HepG2 (cell line): ENCODE results near the gene OR2C1. TPM values are rescaled to one million over a fixed set of nuclear protein-coding genes. Genes with fewer than 3 reads are reported as not detected.

Source experiments
- ATM ChIP-seq: fragments of 450-650 bp; IDR thresholded peaks from 2 replicates; pipeline ENCODE4 v1.7.1; 2017; ENCODE audit warnings: mild to moderate bottlenecking, borderline replicate concordance
- CCDC6 ChIP-seq: sonication (generic); formaldehyde crosslinking; IDR thresholded peaks from 2 replicates; pipeline ENCODE4 v1.8.1; 2022; ENCODE audit warnings: mild to moderate bottlenecking, missing genetic modification reagents, moderate library complexity
- FOXP4 ChIP-seq: sonication (generic); formaldehyde crosslinking; IDR thresholded peaks from 2 replicates; pipeline ENCODE4 v1.4.0; 2020; ENCODE audit warnings: missing genetic modification reagents
- GABPB1 ChIP-seq: IDR thresholded peaks from 2 replicates; pipeline ENCODE4 v1.6.1; 2016; ENCODE audit warnings: mild to moderate bottlenecking, missing genetic modification reagents, moderate library complexity, missing compliant biosample characterization
- GZF1 ChIP-seq: sonication (generic); formaldehyde crosslinking; IDR thresholded peaks from 2 replicates; pipeline ENCODE4 v1.5.1; 2020; ENCODE audit warnings: mild to moderate bottlenecking, missing genetic modification reagents
- ISL2 ChIP-seq: sonication (generic); formaldehyde crosslinking; IDR thresholded peaks from 2 replicates; pipeline ENCODE4 v1.5.0; 2020; ENCODE audit warnings: missing genetic modification reagents
- KAT2B ChIP-seq: fragments of 150-350 bp; IDR thresholded peaks from 2 replicates; pipeline ENCODE4 v1.6.1; 2014; ENCODE audit warnings: low read depth, low read length, borderline replicate concordance
- KLF13 ChIP-seq: sonication (generic); formaldehyde crosslinking; IDR thresholded peaks from 2 replicates; pipeline ENCODE4 v1.4.0; 2020; ENCODE audit warnings: mild to moderate bottlenecking, missing genetic modification reagents
- MIXL1 ChIP-seq: IDR thresholded peaks from 2 replicates; pipeline ENCODE4 v1.6.1; 2016
- MXI1 ChIP-seq: IDR thresholded peaks from 3 replicates; pipeline ENCODE4 v1.6.1; 2012; ENCODE audit warnings: low read depth, low read length, inconsistent platforms, borderline replicate concordance
- RELA ChIP-seq: sonication (generic); formaldehyde crosslinking; IDR thresholded peaks from 2 replicates; pipeline ENCODE4 v1.4.0; 2020; ENCODE audit warnings: missing genetic modification reagents
- SRSF1 ChIP-seq: fragments of 200-400 bp; formaldehyde crosslinking; optimal IDR thresholded peaks from 2 replicates; pipeline ENCODE3; 2017; ENCODE audit warnings: mild to moderate bottlenecking, low read depth, low read length, moderate library complexity
- TAF1 ChIP-seq: sonication (generic); formaldehyde crosslinking; IDR thresholded peaks from 2 replicates; pipeline ENCODE4 v1.4.0; 2020; ENCODE audit warnings: missing genetic modification reagents
- TBX3 ChIP-seq: fragments of 450-650 bp; IDR thresholded peaks from 2 replicates; pipeline ENCODE4 v1.6.1; 2017; ENCODE audit warnings: antibody characterized with exemption, mild to moderate bottlenecking, inconsistent platforms, borderline replicate concordance
- THRA ChIP-seq: sonication (generic); formaldehyde crosslinking; IDR thresholded peaks from 2 replicates; pipeline ENCODE4 v1.4.0; 2020; ENCODE audit warnings: missing genetic modification reagents, borderline replicate concordance
- ZBTB20 ChIP-seq: sonication (generic); formaldehyde crosslinking; IDR thresholded peaks from 2 replicates; pipeline ENCODE4 v1.8.1; 2023; ENCODE audit warnings: missing genetic modification reagents, low read depth, mild to moderate bottlenecking, borderline replicate concordance
- ZC3H13 ChIP-seq: sonication (generic); formaldehyde crosslinking; IDR thresholded peaks from 2 replicates; pipeline ENCODE4 v1.8.1; 2023; ENCODE audit warnings: mild to moderate bottlenecking, missing genetic modification reagents, moderate library complexity
- ZNF800 ChIP-seq: sonication (generic); formaldehyde crosslinking; IDR thresholded peaks from 2 replicates; pipeline ENCODE4 v1.4.0; 2020; ENCODE audit warnings: missing genetic modification reagents
- ZSCAN21 ChIP-seq: sonication (generic); formaldehyde crosslinking; IDR thresholded peaks from 2 replicates; pipeline ENCODE4 v1.8.0; 2022; ENCODE audit warnings: mild to moderate bottlenecking, missing genetic modification reagents, moderate library complexity, borderline replicate concordance
- polyA plus RNA-seq, 8 experiments: library from polyadenylated mRNA; depleted of rRNA in 3 of 8; stranded (reverse) in 7 of 8; unstranded in 1 of 8; fragments of >200 nt; fragmentation: Illumina TruSeq in 4 of 8; extraction: Trizol in 4 of 8; gene quantifications; 2 replicates each; pipeline versions ENCODE4 v1.2.1 to v1.2.3, GENCODE V29; 2011 to 2016; ENCODE audit warnings: low read depth in 4 of 8, missing spikeins in 1 of 8, mixed read lengths in 1 of 8; ENCODE audit not compliant: insufficient read depth in 1 of 8
- total RNA-seq, 5 experiments: library from RNA; depleted of rRNA; stranded (reverse); fragments of >200 nt; fragmentation: Illumina TruSeq; extraction: Trizol; gene quantifications; 2 replicates each; pipeline ENCODE4 v1.2.3, GENCODE V29; 2016; ENCODE audit warnings: low read depth in 1 of 5
- TF ChIP-seq, protein P1 (sequence below), 2 experiments: sonication (generic) in 1 of 2; formaldehyde crosslinking in 1 of 2; IDR thresholded peaks; 2 replicates each; pipeline versions ENCODE4 v1.5.1 to v1.6.1; 2011 to 2020; ENCODE audit warnings: borderline replicate concordance in 1 of 2, low read depth in 1 of 2, low read length in 1 of 2, mild to moderate bottlenecking in 1 of 2, missing genetic modification reagents in 1 of 2, moderate library complexity in 1 of 2

Gene OR2C1
- total and polyA plus RNA-seq, 2 of the 13 experiments (the other 11 are each of a cell fraction or from before 2014, with no cell fraction given) = not detected

DNA sequence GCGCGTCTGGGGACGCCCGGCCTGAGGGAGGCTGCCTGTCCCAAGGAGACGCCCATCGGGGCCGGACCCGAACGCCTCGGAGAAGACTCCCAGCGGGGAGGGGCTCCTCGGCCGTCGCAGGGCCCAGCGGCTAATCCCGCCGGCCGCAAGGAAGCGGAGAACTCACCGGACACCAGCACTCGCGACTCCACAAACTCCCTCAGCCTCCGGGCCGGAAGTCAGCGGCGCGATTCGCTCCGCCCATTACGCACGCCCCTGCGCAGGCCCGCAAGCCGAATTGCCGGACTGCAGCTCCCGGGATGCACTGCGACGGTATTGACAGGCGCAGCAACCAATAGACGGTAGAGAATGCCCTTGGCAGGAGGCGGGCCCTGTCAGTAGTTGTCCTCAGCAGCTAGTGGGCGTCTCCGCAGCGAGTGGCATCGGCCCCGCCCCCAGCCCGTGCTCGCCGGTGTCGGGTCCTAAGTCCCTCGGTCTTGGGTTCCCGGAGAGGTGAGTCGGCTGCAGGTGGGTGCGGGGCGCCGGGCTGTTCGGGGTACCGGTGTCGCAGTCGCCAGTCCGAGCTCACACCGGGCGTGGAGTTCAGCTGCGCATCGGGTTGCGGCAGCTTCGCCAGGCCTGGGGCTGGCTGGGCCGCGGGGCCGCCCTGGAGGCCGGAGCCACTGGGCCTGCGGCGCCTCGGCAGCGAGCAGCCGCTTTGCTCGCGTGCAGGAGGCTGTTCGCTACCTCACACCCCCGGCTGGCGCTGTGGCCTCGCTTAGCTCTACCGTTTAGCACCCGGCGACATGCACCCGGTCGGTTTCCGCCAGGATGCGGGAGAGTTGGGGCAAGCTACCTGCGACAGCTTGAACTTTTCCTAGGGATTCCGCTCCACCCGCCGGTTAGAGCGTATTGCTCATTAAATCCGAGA, 45.3 kb downstream of the OR2C1 start, which contains the start of the genes ZNF174 and ZSCAN32 (continued):
- no peak; the same call in none of the 2 replicates for TF ChIP-seq THRA
- no peak; the same call in 1 of the 2 replicates for TF ChIP-seq RELA (CRISPR knock-in tag)
- TF ChIP-seq FOXP4 = peak; percentile 34; the same call in 1 of the 2 replicates
- TF ChIP-seq, protein P1, sequence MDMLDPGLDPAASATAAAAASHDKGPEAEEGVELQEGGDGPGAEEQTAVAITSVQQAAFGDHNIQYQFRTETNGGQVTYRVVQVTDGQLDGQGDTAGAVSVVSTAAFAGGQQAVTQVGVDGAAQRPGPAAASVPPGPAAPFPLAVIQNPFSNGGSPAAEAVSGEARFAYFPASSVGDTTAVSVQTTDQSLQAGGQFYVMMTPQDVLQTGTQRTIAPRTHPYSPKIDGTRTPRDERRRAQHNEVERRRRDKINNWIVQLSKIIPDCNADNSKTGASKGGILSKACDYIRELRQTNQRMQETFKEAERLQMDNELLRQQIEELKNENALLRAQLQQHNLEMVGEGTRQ (IDR thresholded peaks at IDR 0.05; ENCODE audit: low read depth, low read length) = no peak
- TF ChIP-seq, protein P1 (CRISPR knock-in tag; IDR thresholded peaks at IDR 0.05; ENCODE audit: borderline replicate concordance) = no peak
- no peak for TF ChIP-seq GZF1 (CRISPR knock-in tag)
- peak; percentile 54; the same call in 1 of the 2 replicates for TF ChIP-seq MIXL1 (CRISPR knock-in tag)
- TF ChIP-seq KLF13 = no peak
- 0 out of 2 replicates have a peak, but pooled peaks have one; percentile 42 for TF ChIP-seq CCDC6
- TF ChIP-seq ZNF800 (CRISPR knock-in tag) = 0 out of 2 replicates have a peak, but pooled peaks have one; percentile 36
- no peak for TF ChIP-seq KAT2B
- TF ChIP-seq ZC3H13 (CRISPR knock-in tag) = 0 out of 2 replicates have a peak, but pooled peaks have one; percentile 60
- peak; percentile 95 for TF ChIP-seq SRSF1
- TF ChIP-seq MXI1 = peak; percentile 83; the same call in 1 of the 3 replicates
- TF ChIP-seq TAF1 (CRISPR knock-in tag) = peak; percentile 99
- no peak for TF ChIP-seq ATM
- TF ChIP-seq GABPB1 (CRISPR knock-in tag) = peak; percentile 98
- TF ChIP-seq TBX3 = peak; percentile 67
- TF ChIP-seq ZBTB20 (CRISPR knock-in tag) = peak; percentile 67; the same call in 1 of the 2 replicates
- TF ChIP-seq ZSCAN21 (CRISPR knock-in tag) = peak; percentile 85; the same call in 1 of the 2 replicates
- peak; percentile 13 for TF ChIP-seq ISL2 (CRISPR knock-in tag)
